DND-41 (cell line): Measurements from ENCODE around the gene RPL36A.

ENCODE experiments used
- ATAC-seq: fragments of 200-7000 bp; cut with Tn5 transposase; 3 replicates; pipeline ENCODE4 v1.9.1; 2021; ENCODE audit warnings: low read depth; ENCODE audit not compliant: insufficient read depth
- DNase-seq: peaks from one replicate; pipeline ENCODE4 v3.0.0-alpha.2; 2020
- H2AFZ ChIP-seq: 2 replicates; pipeline ENCODE4 v1.6.0; 2012; ENCODE audit warnings: low read depth, low read length
- H3K27ac ChIP-seq: 2 replicates; pipeline ENCODE4 v1.5.1; 2012; ENCODE audit warnings: low read length, inconsistent platforms
- H3K27me3 ChIP-seq: fragments of 200-600 bp; sonication (generic); 2 replicates; pipeline ENCODE4 v1.6.0; 2012; ENCODE audit warnings: low read length, mild to moderate bottlenecking, inconsistent platforms; ENCODE audit not compliant: insufficient read depth, poor library complexity
- H3K36me3 ChIP-seq: 2 replicates; pipeline ENCODE4 v1.5.1; 2012; ENCODE audit warnings: low read length, inconsistent platforms; ENCODE audit not compliant: insufficient read depth
- H3K4me1 ChIP-seq: 2 replicates; pipeline ENCODE4 v1.5.1; 2012; ENCODE audit warnings: mild to moderate bottlenecking, low read length; ENCODE audit not compliant: insufficient read depth
- H3K4me2 ChIP-seq: 2 replicates; pipeline ENCODE4 v1.6.0; 2012; ENCODE audit warnings: mild to moderate bottlenecking, moderate library complexity, low read length, inconsistent platforms; ENCODE audit not compliant: insufficient read depth
- H3K4me3 ChIP-seq, 2 experiments: fragments of 200-600 bp in 1 of 2; shearing (Covaris generic) in 1 of 2; 2 replicates each; pipeline ENCODE4 v1.5.1; 2012 to 2016; ENCODE audit warnings: inconsistent platforms in 2 of 2, low read length in 2 of 2, mild to moderate bottlenecking in 2 of 2, low read depth in 1 of 2, moderate library complexity in 1 of 2
- H3K79me2 ChIP-seq: 2 replicates; pipeline ENCODE4 v1.6.0; 2012; ENCODE audit warnings: low read length, inconsistent platforms; ENCODE audit not compliant: insufficient read depth
- H3K9ac ChIP-seq: 2 replicates; pipeline ENCODE4 v1.6.0; 2012; ENCODE audit warnings: low read depth, mild to moderate bottlenecking, inconsistent platforms, low read length, moderate library complexity
- H3K9me3 ChIP-seq: 2 replicates; pipeline ENCODE4 v1.5.1; 2012; ENCODE audit warnings: low read length, moderate library complexity, mild to moderate bottlenecking, inconsistent platforms; ENCODE audit not compliant: insufficient read depth, severe bottlenecking
- H4K20me1 ChIP-seq: 2 replicates; pipeline ENCODE4 v1.6.0; 2012; ENCODE audit warnings: low read length; ENCODE audit not compliant: insufficient read depth
- EZH2 ChIP-seq: IDR thresholded peaks from 3 replicates; pipeline ENCODE4 v1.6.1; 2012; ENCODE audit warnings: borderline replicate concordance, low read depth, mild to moderate bottlenecking, moderate library complexity, low read length, inconsistent platforms; ENCODE audit not compliant: severe bottlenecking
- TF ChIP-seq, protein P1 (sequence below): IDR thresholded peaks from 2 replicates; pipeline ENCODE4 v1.5.1; 2012; ENCODE audit warnings: borderline replicate concordance, low read length, moderate library complexity, mild to moderate bottlenecking; ENCODE audit not compliant: poor library complexity, severe bottlenecking; ENCODE audit errors: extremely low read depth

The RPL36A gene

GRCh38 chrX:101429934-101430333, 39.1 kb downstream of the RPL36A start:
- Histone ChIP-seq H3K27ac (no peak overlapping the region), H3K4me3 (no peak overlapping the region), H2AFZ (no peak overlapping the region), H3K4me2 (no peak overlapping the region), H3K9ac (no peak overlapping the region), H3K36me3 (no peaks in the 10 kb centered on the region), H4K20me1 (no peaks in the 10 kb centered on the region), H3K79me2 (no peaks in the 10 kb centered on the region), H3K9me3 (no peaks in the 10 kb centered on the region), H3K4me1 (no peaks in the 10 kb centered on the region), H3K27me3 (no peaks in the 10 kb centered on the region)
- DNase-seq (no peak), ATAC-seq (no peak)
- TF ChIP-seq EZH2, result no peak
- TF ChIP-seq, protein P1, sequence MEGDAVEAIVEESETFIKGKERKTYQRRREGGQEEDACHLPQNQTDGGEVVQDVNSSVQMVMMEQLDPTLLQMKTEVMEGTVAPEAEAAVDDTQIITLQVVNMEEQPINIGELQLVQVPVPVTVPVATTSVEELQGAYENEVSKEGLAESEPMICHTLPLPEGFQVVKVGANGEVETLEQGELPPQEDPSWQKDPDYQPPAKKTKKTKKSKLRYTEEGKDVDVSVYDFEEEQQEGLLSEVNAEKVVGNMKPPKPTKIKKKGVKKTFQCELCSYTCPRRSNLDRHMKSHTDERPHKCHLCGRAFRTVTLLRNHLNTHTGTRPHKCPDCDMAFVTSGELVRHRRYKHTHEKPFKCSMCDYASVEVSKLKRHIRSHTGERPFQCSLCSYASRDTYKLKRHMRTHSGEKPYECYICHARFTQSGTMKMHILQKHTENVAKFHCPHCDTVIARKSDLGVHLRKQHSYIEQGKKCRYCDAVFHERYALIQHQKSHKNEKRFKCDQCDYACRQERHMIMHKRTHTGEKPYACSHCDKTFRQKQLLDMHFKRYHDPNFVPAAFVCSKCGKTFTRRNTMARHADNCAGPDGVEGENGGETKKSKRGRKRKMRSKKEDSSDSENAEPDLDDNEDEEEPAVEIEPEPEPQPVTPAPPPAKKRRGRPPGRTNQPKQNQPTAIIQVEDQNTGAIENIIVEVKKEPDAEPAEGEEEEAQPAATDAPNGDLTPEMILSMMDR, result no peak

- H3K27ac ChIP-seq, result no peak overlapping the region
- no peak for ATAC-seq
These were observed 39.8 kb downstream of the RPL36A start for GRCh38 chrX:101430457-101431078.

DNA sequence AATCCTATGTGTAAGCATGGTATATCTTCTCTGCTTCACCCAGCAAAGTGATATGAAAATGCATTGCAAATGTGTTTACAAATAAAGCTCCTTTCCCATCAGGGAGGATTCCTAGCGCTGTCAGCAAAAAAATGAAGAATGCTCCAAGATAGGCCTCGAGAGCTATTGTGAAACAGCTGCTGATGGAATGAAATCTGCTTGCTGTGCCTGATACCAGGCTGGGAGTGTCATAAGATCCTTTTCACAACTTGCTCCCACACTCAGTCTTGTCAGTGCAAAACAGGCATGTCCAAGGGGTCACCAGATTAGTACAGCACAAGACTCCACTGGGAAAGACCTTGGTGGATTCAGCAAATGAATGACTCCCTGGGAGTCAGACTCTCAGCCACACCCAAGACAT, 51.3 kb downstream of the RPL36A start:
- H3K79me2 ChIP-seq, result no peaks in the 10 kb centered on the region
- no peak overlapping the region for H3K4me2 ChIP-seq
- TF ChIP-seq EZH2, result no peak
- no peaks in the 10 kb centered on the region for H3K27me3 ChIP-seq
- H3K4me1 ChIP-seq, result no peaks in the 10 kb centered on the region
- H3K9ac ChIP-seq, result no peak overlapping the region
- no peaks in the 10 kb centered on the region for H3K9me3 ChIP-seq
- DNase-seq (no peak), ATAC-seq (no peak)
- no peak overlapping the region for H3K27ac ChIP-seq
- no peaks in the 10 kb centered on the region for H4K20me1 ChIP-seq
- H3K4me3 ChIP-seq, result no peak overlapping the region
- H3K36me3 ChIP-seq, result no peaks in the 10 kb centered on the region
- no peak overlapping the region for H2AFZ ChIP-seq

More at GRCh38 chrX:101430457-101431078, 39.8 kb downstream of the RPL36A start:
- H3K36me3 ChIP-seq, result no peaks in the 10 kb centered on the region
- H3K4me1 ChIP-seq, result no peaks in the 10 kb centered on the region
- TF ChIP-seq, protein P1, result no peak
- H3K79me2 ChIP-seq, result no peaks in the 10 kb centered on the region
- H3K9me3 ChIP-seq, result no peaks in the 10 kb centered on the region
- H3K4me3 ChIP-seq, result no peak overlapping the region
- DNase-seq, result no peak
- no peak overlapping the region for H2AFZ ChIP-seq
- H3K27me3 ChIP-seq, result no peaks in the 10 kb centered on the region
- H3K4me2 ChIP-seq, result no peak overlapping the region
- H3K9ac ChIP-seq, result no peak overlapping the region
- no peaks in the 10 kb centered on the region for H4K20me1 ChIP-seq
